WTC11 (cell line): ENCODE results near the gene ATR. TPM values are rescaled to one million over a fixed set of nuclear protein-coding genes. Genes with fewer than 3 reads are reported as not detected.

Source experiments
- ATAC-seq: fragments of 200-7000 bp; cut with Tn5 transposase; 2 replicates; pipeline ENCODE4 v1.10.0; 2021; ENCODE audit warnings: mild to moderate bottlenecking, moderate library complexity
- CTCF ChIA-PET: fragments of 300-600 bp; sonication (Branson Sonifier 250); formaldehyde crosslinking; loops from one replicate; lab custom pipeline; 2021; ENCODE audit warnings: antibody characterized with exemption; lab: Charles Lee
- POLR2A ChIA-PET: fragments of 350-600 bp; sonication (Branson Sonifier 250); formaldehyde crosslinking; loops from one replicate; lab custom pipeline; 2021; ENCODE audit warnings: antibody characterized with exemption; lab: Charles Lee
- DNase-seq: peaks from one replicate; pipeline ENCODE4 v3.0.0; 2021; ENCODE audit warnings: low spot score
- H3K27ac Mint-ChIP-seq: 2 replicates; pipeline ENCODE4 v1.8.0; 2021; ENCODE audit warnings: mixed read lengths
- H3K27me3 Mint-ChIP-seq: 2 replicates; pipeline ENCODE4 v1.8.0; 2021; ENCODE audit warnings: low read depth, mild to moderate bottlenecking, moderate library complexity, mixed read lengths
- H3K36me3 Mint-ChIP-seq: 2 replicates; pipeline ENCODE4 v1.8.0; 2021; ENCODE audit warnings: mixed read lengths
- H3K4me1 Mint-ChIP-seq: 2 replicates; pipeline ENCODE4 v1.8.0; 2022; ENCODE audit warnings: mixed read lengths
- H3K4me3 Mint-ChIP-seq: 2 replicates; pipeline ENCODE4 v1.8.0; 2021; ENCODE audit warnings: mild to moderate bottlenecking, moderate library complexity, mixed read lengths
- H3K9me3 Mint-ChIP-seq: 2 replicates; pipeline ENCODE4 v1.8.0; 2021; ENCODE audit warnings: mixed read lengths
- CREM ChIP-seq: sonication (generic); formaldehyde crosslinking; IDR thresholded peaks from 2 replicates; pipeline ENCODE4 v1.8.1; 2022; ENCODE audit warnings: mild to moderate bottlenecking, missing genetic modification reagents, moderate library complexity
- E2F5 ChIP-seq: sonication (generic); formaldehyde crosslinking; IDR thresholded peaks from 2 replicates; pipeline ENCODE4 v1.8.1; 2022; ENCODE audit warnings: mild to moderate bottlenecking, moderate library complexity, missing genetic modification reagents
- ESRRA ChIP-seq: sonication (generic); formaldehyde crosslinking; IDR thresholded peaks from 2 replicates; pipeline ENCODE4 v1.8.1; 2022; ENCODE audit warnings: mild to moderate bottlenecking, missing genetic modification reagents, borderline replicate concordance
- FOXP1 ChIP-seq: sonication (generic); formaldehyde crosslinking; IDR thresholded peaks from 2 replicates; pipeline ENCODE4 v1.8.0; 2022; ENCODE audit warnings: missing genetic modification reagents, mild to moderate bottlenecking, moderate library complexity, borderline replicate concordance
- JAZF1 ChIP-seq: fragments of 250-450 bp; sonication (Bioruptor Pico); IDR thresholded peaks from 2 replicates; pipeline ENCODE4 v1.9.0; 2021; ENCODE audit warnings: moderate library complexity, mild to moderate bottlenecking, inconsistent platforms
- JUN ChIP-seq: sonication (generic); formaldehyde crosslinking; IDR thresholded peaks from 2 replicates; pipeline ENCODE4 v1.8.0; 2023; ENCODE audit warnings: mild to moderate bottlenecking, missing genetic modification reagents
- MAX ChIP-seq: sonication (generic); formaldehyde crosslinking; IDR thresholded peaks from 2 replicates; pipeline ENCODE4 v1.8.0; 2022; ENCODE audit warnings: mild to moderate bottlenecking, missing genetic modification reagents
- NFATC4 ChIP-seq: fragments of 250-450 bp; sonication (Bioruptor Pico); IDR thresholded peaks from 2 replicates; pipeline ENCODE4 v1.9.0; 2021; ENCODE audit warnings: mild to moderate bottlenecking
- OVOL2 ChIP-seq: fragments of 250-450 bp; sonication (Bioruptor Pico); IDR thresholded peaks from 2 replicates; pipeline ENCODE4 v1.9.0; 2021; ENCODE audit warnings: mild to moderate bottlenecking, borderline replicate concordance
- PREB ChIP-seq: sonication (generic); formaldehyde crosslinking; IDR thresholded peaks from 2 replicates; pipeline ENCODE4 v1.8.1; 2022; ENCODE audit warnings: mild to moderate bottlenecking, missing genetic modification reagents, moderate library complexity, borderline replicate concordance
- RORB ChIP-seq: fragments of 250-450 bp; sonication (Bioruptor Pico); IDR thresholded peaks from 2 replicates; pipeline ENCODE4 v1.9.0; 2021; ENCODE audit warnings: mild to moderate bottlenecking
- SMAD4 ChIP-seq: sonication (generic); formaldehyde crosslinking; IDR thresholded peaks from 2 replicates; pipeline ENCODE4 v1.8.0; 2022; ENCODE audit warnings: mild to moderate bottlenecking, missing genetic modification reagents
- SP1 ChIP-seq: sonication (generic); formaldehyde crosslinking; conservative IDR thresholded peaks from 2 replicates; pipeline ENCODE4 v1.8.1; 2022; ENCODE audit warnings: missing genetic modification reagents
- TEAD1 ChIP-seq: sonication (generic); formaldehyde crosslinking; IDR thresholded peaks from 2 replicates; pipeline ENCODE4 v1.8.0; 2022; ENCODE audit warnings: mild to moderate bottlenecking, missing genetic modification reagents
- TP53 ChIP-seq: sonication (generic); formaldehyde crosslinking; IDR thresholded peaks from 2 replicates; pipeline ENCODE4 v1.8.1; 2023; ENCODE audit warnings: mild to moderate bottlenecking, missing genetic modification reagents
- ZBTB21 ChIP-seq: sonication (generic); formaldehyde crosslinking; IDR thresholded peaks from 2 replicates; pipeline ENCODE4 v1.8.1; 2023; ENCODE audit warnings: mild to moderate bottlenecking, missing genetic modification reagents, borderline replicate concordance
- ZBTB43 ChIP-seq: sonication (generic); formaldehyde crosslinking; IDR thresholded peaks from 2 replicates; pipeline ENCODE4 v1.8.1; 2023; ENCODE audit warnings: mild to moderate bottlenecking, missing genetic modification reagents
- ZMAT4 ChIP-seq: fragments of 250-450 bp; sonication (Bioruptor Pico); IDR thresholded peaks from 2 replicates; pipeline ENCODE4 v1.9.0; 2021; ENCODE audit warnings: mild to moderate bottlenecking
- ZNF219 ChIP-seq: sonication (generic); formaldehyde crosslinking; IDR thresholded peaks from 2 replicates; pipeline ENCODE4 v1.8.0; 2023; ENCODE audit warnings: missing genetic modification reagents, mild to moderate bottlenecking, borderline replicate concordance
- ZNF232 ChIP-seq: sonication (generic); formaldehyde crosslinking; IDR thresholded peaks from 2 replicates; pipeline ENCODE4 v1.8.0; 2022; ENCODE audit warnings: mild to moderate bottlenecking, missing genetic modification reagents
- ZNF263 ChIP-seq: sonication (generic); formaldehyde crosslinking; IDR thresholded peaks from 2 replicates; pipeline ENCODE4 v1.8.1; 2022; ENCODE audit warnings: low read depth, mild to moderate bottlenecking, moderate library complexity, missing genetic modification reagents
- ZNF281 ChIP-seq: sonication (generic); formaldehyde crosslinking; IDR thresholded peaks from 2 replicates; pipeline ENCODE4 v1.8.0; 2023; ENCODE audit warnings: mild to moderate bottlenecking, missing genetic modification reagents
- ZNF423 ChIP-seq: fragments of 250-450 bp; sonication (Bioruptor Pico); IDR thresholded peaks from 2 replicates; pipeline ENCODE4 v2.1.2; 2022; ENCODE audit warnings: mild to moderate bottlenecking, moderate library complexity
- ZNF512 ChIP-seq: sonication (generic); formaldehyde crosslinking; IDR thresholded peaks from 2 replicates; pipeline ENCODE4 v1.8.1; 2022; ENCODE audit warnings: missing genetic modification reagents, borderline replicate concordance
- total RNA-seq: library from RNA; stranded (reverse); gene quantifications from 3 replicates; pipeline ENCODE4 v1.2.3, GENCODE V29; 2021

The ATR gene
- total RNA-seq, 1 experiment from 2014 or later: 26.7 TPM

- TF ChIP-seq ZNF281 (no peak), SMAD4 (CRISPR knock-in tag) (no peak), RORB (CRISPR knock-in tag) (no peak), PREB (CRISPR knock-in tag) (no peak), OVOL2 (no peak), ZNF263 (CRISPR knock-in tag) (no peak), ESRRA (no peak), ZNF232 (CRISPR knock-in tag) (no peak)
These were observed 721 bp downstream of the ATR start (continued) for GRCh38 chr3:142577696-142578328.

GRCh38 chr3:142576792-142577191, 1.7 kb downstream of the ATR start:
- POLR2A ChIA-PET: no interaction called here
- no peaks in the 10 kb centered on the region for H3K36me3 Mint-ChIP-seq
- H3K27me3 Mint-ChIP-seq: no peaks in the 10 kb centered on the region
- H3K4me1 Mint-ChIP-seq: peaks cover 35% of the 10 kb centered on the region
- no peak for DNase-seq
- TF ChIP-seq JUN (no peak), TP53 (no peak), E2F5 (CRISPR knock-in tag) (no peak), ZBTB21 (no peak), JAZF1 (CRISPR knock-in tag) (no peak), ZNF423 (CRISPR knock-in tag) (no peak), ZBTB43 (no peak), SP1 (no peak), ZNF512 (CRISPR knock-in tag) (no peak), PREB (CRISPR knock-in tag) (no peak), NFATC4 (CRISPR knock-in tag) (no peak), CREM (CRISPR knock-in tag) (no peak), ZNF219 (no peak), FOXP1 (CRISPR knock-in tag) (no peak), TEAD1 (CRISPR knock-in tag) (no peak), MAX (no peak), ZMAT4 (CRISPR knock-in tag) (no peak)
- TF ChIP-seq, all 79 proteins: peak for 0
- CTCF ChIA-PET: interaction anchor here (1.1 to 3.0 kb wide), 2 partner anchors 10 to 399 kb away, joined by 3 to 10 read pairs; no protein-coding TSS in a partner anchor
- ATAC-seq: no peak
- Mint-ChIP-seq H3K9me3 (no peaks in the 10 kb centered on the region), H3K4me3 (peak overlapping the region; percentile 98), H3K27ac (no peak overlapping the region)
